NT2/D1 (cell line): ENCODE measurements around the gene GPN1.

Experiments
- SUZ12 ChIP-seq: IDR thresholded peaks from 2 replicates; pipeline ENCODE4 v1.6.1; 2011; ENCODE audit not compliant: insufficient read length, insufficient read depth; ENCODE audit errors: extremely low read depth
- YY1 ChIP-seq: IDR thresholded peaks from 2 replicates; pipeline ENCODE4 v1.6.1; 2011; ENCODE audit not compliant: insufficient read length, insufficient read depth

GRCh38 chr2:27582129-27582694 lies 46.6 kb upstream of the GPN1 start:
- TF ChIP-seq SUZ12: no peak
- TF ChIP-seq YY1: no peak
